A549 (cell line): ENCODE measurements around the gene ST14. TPM values are rescaled to one million over a fixed set of nuclear protein-coding genes. Genes with fewer than 3 reads are reported as not detected.

Experiments used
- ATAC-seq, 2 experiments: fragments of 200-7000 bp in 1 of 2; fragments of >200 bp in 1 of 2; cut with Nextera tagmentation in 1 of 2; cut with Tn5 transposase in 1 of 2; 3 replicates each; pipeline versions ENCODE4 v1.8.0 to v1.9.1; 2018 to 2020; ENCODE audit warnings: mild to moderate bottlenecking in 1 of 2, moderate library complexity in 1 of 2
- CTCF ChIA-PET: fragments of 300-600 bp; sonication (Branson Sonifier 250); formaldehyde crosslinking; extraction: SDS; loops from one replicate; lab custom pipeline; 2021; ENCODE audit warnings: antibody characterized with exemption, inconsistent platforms; lab: Yijun Ruan, JAX
- POLR2A ChIA-PET: fragments of 350-600 bp; formaldehyde crosslinking; extraction: SDS; loops from one replicate; lab custom pipeline; 2021; ENCODE audit warnings: antibody characterized with exemption, inconsistent platforms; lab: Yijun Ruan, JAX
- DNase-seq, 2 experiments: peaks; one replicate each; pipeline versions ENCODE4 v3.0.0 to v3.0.0-alpha.2; 2011 to 2016; ENCODE audit warnings: low read depth in 1 of 2, low spot score in 1 of 2
- FAIRE-seq: peaks from 2 replicates; lab custom pipeline; 2011; peaks lifted over from hg19 to GRCh38; lab: Jason Lieb, UNC
- H3K27ac ChIP-seq, 2 experiments: fragments of >200 bp; sonication (Bioruptor Twin); formaldehyde crosslinking; 3 replicates each; pipeline ENCODE4 v1.5.1; 2016 to 2017
- H3K4me1 ChIP-seq: fragments of >200 bp; sonication (Bioruptor Twin); formaldehyde crosslinking; 3 replicates; pipeline ENCODE4 v1.6.1; 2016
- H3K4me2 ChIP-seq: fragments of >200 bp; sonication (Bioruptor Twin); formaldehyde crosslinking; 3 replicates; pipeline ENCODE4 v1.6.1; 2016
- H3K4me3 ChIP-seq: fragments of >200 bp; sonication (Bioruptor Twin); formaldehyde crosslinking; 3 replicates; pipeline ENCODE4 v1.5.1; 2016
- H3K9me3 ChIP-seq: fragments of >200 bp; sonication (Bioruptor Twin); formaldehyde crosslinking; 3 replicates; pipeline ENCODE4 v1.6.1; 2016
- BCL3 ChIP-seq: fragments of >200 bp; sonication (Bioruptor Twin); formaldehyde crosslinking; IDR thresholded peaks from 3 replicates; pipeline ENCODE4 v1.6.1; 2016
- BHLHE40 ChIP-seq: IDR thresholded peaks from 2 replicates; pipeline ENCODE4 v1.6.1; 2012; ENCODE audit warnings: low read depth, low read length, inconsistent platforms
- CBX8 ChIP-seq: fragments of 200-600 bp; sonication (generic); IDR thresholded peaks from 2 replicates; pipeline ENCODE4 v1.6.1; 2016
- CEBPB ChIP-seq, 2 experiments: fragments of >200 bp in 1 of 2; sonication (Bioruptor Twin) in 1 of 2; formaldehyde crosslinking in 1 of 2; IDR thresholded peaks; 2 replicates each; pipeline ENCODE4 v1.6.1; 2012 to 2016
- CHD4 ChIP-seq: fragments of 200-600 bp; sonication (generic); IDR thresholded peaks from 2 replicates; pipeline ENCODE4 v1.6.1; 2016; ENCODE audit warnings: antibody characterized with exemption, mild to moderate bottlenecking, borderline replicate concordance
- ESRRA ChIP-seq: fragments of 150-350 bp; IDR thresholded peaks from 2 replicates; pipeline ENCODE4 v1.6.1; 2014; ENCODE audit warnings: mild to moderate bottlenecking, low read length, borderline replicate concordance
- HOXB13 ChIP-seq: fragments of 250-450 bp; sonication (Bioruptor Pico); IDR thresholded peaks from 2 replicates; pipeline ENCODE4 v1.5.0; 2020; ENCODE audit warnings: low read depth, mild to moderate bottlenecking, moderate library complexity
- KDM5A ChIP-seq: fragments of 200-600 bp; sonication (generic); IDR thresholded peaks from 2 replicates; pipeline ENCODE4 v1.6.1; 2016; ENCODE audit warnings: antibody characterized with exemption, mild to moderate bottlenecking
- MYC ChIP-seq: IDR thresholded peaks from 2 replicates; pipeline ENCODE4 v1.6.1; 2012; ENCODE audit warnings: mild to moderate bottlenecking, inconsistent platforms, low read length, improper control_type of control experiment, borderline replicate concordance
- PHF8 ChIP-seq: fragments of 200-600 bp; sonication (generic); IDR thresholded peaks from 2 replicates; pipeline ENCODE4 v1.6.1; 2016; ENCODE audit warnings: low read depth, mild to moderate bottlenecking, antibody characterized with exemption, moderate library complexity, borderline replicate concordance
- SMC3 ChIP-seq: fragments of >200 bp; sonication (Bioruptor Twin); formaldehyde crosslinking; IDR thresholded peaks from 3 replicates; pipeline ENCODE4 v1.6.1; 2018; ENCODE audit warnings: inconsistent platforms
- USF2 ChIP-seq: fragments of 450-650 bp; IDR thresholded peaks from 2 replicates; pipeline ENCODE4 v1.6.1; 2014; ENCODE audit warnings: antibody characterized with exemption
- WGBS: methylation state at CpG from one replicate; pipeline ENCODE4 v1.1.6; 2017; ENCODE audit errors: missing lambda C conversion rate; 5-methylcytosine and 5-hydroxymethylcytosine counted together
- polyA plus RNA-seq, 4 experiments: library from polyadenylated mRNA; depleted of rRNA in 3 of 4; stranded (reverse); fragments of >200 nt; fragmentation: RNase III in 1 of 4; extraction: RNeasy Plus Mini Kit Qiagen cat#74134 plus additional on column Dnase treatment in 1 of 4; gene quantifications; 2 replicates in 3 of 4; 3 replicates in 1 of 4; pipeline ENCODE4 v1.2.3, GENCODE V29; 2011 to 2017
- TF ChIP-seq, protein P1 (sequence below): fragments of 250-450 bp; sonication (Bioruptor Pico); IDR thresholded peaks from 2 replicates; pipeline ENCODE4 v1.5.0; 2021; ENCODE audit warnings: mild to moderate bottlenecking, moderate library complexity, borderline replicate concordance
- TF ChIP-seq, protein P2 (sequence below): fragments of >200 bp; sonication (Bioruptor Twin); formaldehyde crosslinking; IDR thresholded peaks from 3 replicates; pipeline ENCODE4 v1.5.1; 2016

The ST14 gene
- polyA plus RNA-seq, 2 of the 4 experiments (the other 2 are of a cell fraction): 0.05 to 0.17 TPM

DNA sequence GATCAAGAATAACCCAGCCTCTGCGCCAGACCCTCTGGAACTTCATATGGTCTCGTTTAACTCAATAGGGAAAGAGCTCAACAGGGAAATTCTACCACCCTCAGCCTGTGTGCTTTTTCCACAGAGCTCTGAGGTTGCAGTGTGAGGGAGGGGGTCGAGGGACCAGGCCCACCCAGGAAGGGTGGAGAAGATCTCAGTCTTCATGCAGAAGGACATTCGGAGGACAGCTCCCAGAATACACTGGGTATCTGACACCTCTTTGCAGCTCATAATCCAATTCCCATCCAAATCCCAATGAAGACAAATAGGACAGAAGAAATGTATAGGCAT lies 56.6 kb downstream of the ST14 start:
- H3K4me3 ChIP-seq: no peak overlapping the region
- no peak for ATAC-seq
- no peak overlapping the region for H3K4me2 ChIP-seq
- no peak for DNase-seq
- TF ChIP-seq PHF8: no peak
- no peaks in the 10 kb centered on the region for H3K4me1 ChIP-seq
- ChIA-PET POLR2A (no interaction called here), CTCF (interaction anchor here (1.1 to 1.5 kb wide), 2 partner anchors 215 to 646 kb away, joined by 4 to 5 read pairs; no protein-coding TSS in a partner anchor)
- H3K9me3 ChIP-seq: no peaks in the 10 kb centered on the region
- no peak for FAIRE-seq
- no peak overlapping the region for H3K27ac ChIP-seq
- WGBS: 48% methylated on average over 4 of the region's 4 CpGs

DNA sequence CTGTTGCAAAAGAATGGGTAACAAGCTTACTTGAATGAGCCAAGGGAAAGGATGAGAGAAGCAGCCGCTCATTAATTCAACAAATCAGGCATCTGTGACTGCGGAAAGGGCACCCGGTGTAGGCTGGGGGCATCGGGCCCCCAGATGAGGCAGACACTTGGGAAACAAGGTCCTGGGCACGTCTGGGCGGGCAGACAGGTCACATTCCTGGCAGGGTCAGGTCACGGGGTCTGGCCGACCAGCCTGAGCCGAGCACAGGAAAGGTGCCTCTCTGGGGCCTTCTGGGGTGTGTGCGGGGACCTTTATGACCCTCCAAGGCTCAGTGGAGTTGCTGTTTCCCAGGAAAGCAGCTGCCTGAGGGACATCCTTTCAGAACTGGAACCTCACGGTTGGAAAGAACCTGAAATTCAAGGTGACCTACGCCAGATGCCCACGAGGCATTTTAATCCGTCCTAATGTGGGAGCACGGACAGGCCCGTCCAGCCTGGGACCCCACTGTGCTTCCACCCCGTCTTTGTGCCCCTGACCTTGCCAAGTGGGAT lies 57.1 kb downstream of the ST14 start:
- ChIA-PET POLR2A (no interaction called here), CTCF (interaction anchor here (1.1 to 1.5 kb wide), 2 partner anchors 214 to 645 kb away, joined by 4 to 5 read pairs; no protein-coding TSS in a partner anchor)
- FAIRE-seq: no peak
- no peaks in the 10 kb centered on the region for H3K9me3 ChIP-seq
- no peak for TF ChIP-seq BHLHE40
- no peak for TF ChIP-seq KDM5A
- TF ChIP-seq, protein P1, sequence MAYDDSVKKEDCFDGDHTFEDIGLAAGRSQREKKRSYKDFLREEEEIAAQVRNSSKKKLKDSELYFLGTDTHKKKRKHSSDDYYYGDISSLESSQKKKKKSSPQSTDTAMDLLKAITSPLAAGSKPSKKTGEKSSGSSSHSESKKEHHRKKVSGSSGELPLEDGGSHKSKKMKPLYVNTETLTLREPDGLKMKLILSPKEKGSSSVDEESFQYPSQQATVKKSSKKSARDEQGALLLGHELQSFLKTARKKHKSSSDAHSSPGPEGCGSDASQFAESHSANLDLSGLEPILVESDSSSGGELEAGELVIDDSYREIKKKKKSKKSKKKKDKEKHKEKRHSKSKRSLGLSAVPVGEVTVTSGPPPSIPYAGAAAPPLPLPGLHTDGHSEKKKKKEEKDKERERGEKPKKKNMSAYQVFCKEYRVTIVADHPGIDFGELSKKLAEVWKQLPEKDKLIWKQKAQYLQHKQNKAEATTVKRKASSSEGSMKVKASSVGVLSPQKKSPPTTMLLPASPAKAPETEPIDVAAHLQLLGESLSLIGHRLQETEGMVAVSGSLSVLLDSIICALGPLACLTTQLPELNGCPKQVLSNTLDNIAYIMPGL (CRISPR knock-in tag): no peak
- TF ChIP-seq SMC3: no peak
- no peak for TF ChIP-seq CEBPB (IDR thresholded peaks at IDR 0.05)
- no peak for TF ChIP-seq MYC
- TF ChIP-seq USF2: no peak
- no peak for TF ChIP-seq BCL3
- TF ChIP-seq, protein P2, sequence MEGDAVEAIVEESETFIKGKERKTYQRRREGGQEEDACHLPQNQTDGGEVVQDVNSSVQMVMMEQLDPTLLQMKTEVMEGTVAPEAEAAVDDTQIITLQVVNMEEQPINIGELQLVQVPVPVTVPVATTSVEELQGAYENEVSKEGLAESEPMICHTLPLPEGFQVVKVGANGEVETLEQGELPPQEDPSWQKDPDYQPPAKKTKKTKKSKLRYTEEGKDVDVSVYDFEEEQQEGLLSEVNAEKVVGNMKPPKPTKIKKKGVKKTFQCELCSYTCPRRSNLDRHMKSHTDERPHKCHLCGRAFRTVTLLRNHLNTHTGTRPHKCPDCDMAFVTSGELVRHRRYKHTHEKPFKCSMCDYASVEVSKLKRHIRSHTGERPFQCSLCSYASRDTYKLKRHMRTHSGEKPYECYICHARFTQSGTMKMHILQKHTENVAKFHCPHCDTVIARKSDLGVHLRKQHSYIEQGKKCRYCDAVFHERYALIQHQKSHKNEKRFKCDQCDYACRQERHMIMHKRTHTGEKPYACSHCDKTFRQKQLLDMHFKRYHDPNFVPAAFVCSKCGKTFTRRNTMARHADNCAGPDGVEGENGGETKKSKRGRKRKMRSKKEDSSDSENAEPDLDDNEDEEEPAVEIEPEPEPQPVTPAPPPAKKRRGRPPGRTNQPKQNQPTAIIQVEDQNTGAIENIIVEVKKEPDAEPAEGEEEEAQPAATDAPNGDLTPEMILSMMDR: no peak
- TF ChIP-seq, all 56 proteins: peak for 0
- ATAC-seq (no peak), DNase-seq (no peak)
- WGBS: 63% methylated on average over 13 of the region's 17 CpGs
- H3K4me2 ChIP-seq: no peak overlapping the region
- no peak overlapping the region for H3K4me3 ChIP-seq
- no peaks in the 10 kb centered on the region for H3K4me1 ChIP-seq
- H3K27ac ChIP-seq: no peak overlapping the region

- no peaks in the 10 kb centered on the region for H3K9me3 ChIP-seq
- no peaks in the 10 kb centered on the region for H3K4me1 ChIP-seq
- no peak for TF ChIP-seq CHD4
- no peak for TF ChIP-seq ESRRA
- no peak for TF ChIP-seq CBX8
- TF ChIP-seq HOXB13 (CRISPR knock-in tag): no peak
- TF ChIP-seq, all 56 proteins: peak for 0
- Histone ChIP-seq H3K4me3 (no peak overlapping the region), H3K4me2 (no peak overlapping the region), H3K27ac (no peak overlapping the region)
- no peak for FAIRE-seq
- WGBS: 67% methylated on average over 20 of the region's 21 CpGs
- ChIA-PET POLR2A (no interaction called here), CTCF (interaction anchor here (0.7 kb wide), 1 partner anchor 53 kb away, joined by 3 read pairs; no protein-coding TSS in a partner anchor)
- no peak for ATAC-seq
- no peak for DNase-seq
Measured at GRCh38 chr11:130217133-130218031, 57.8 kb downstream of the ST14 start.
